LNCaP clone FGC (cell line): ENCODE results near the gene TNNT3.

Experiments used
- DNase-seq: peaks from one replicate; pipeline ENCODE4 v3.0.0-alpha.2; 2011; ENCODE audit warnings: low read depth
- H3K4me3 ChIP-seq: 2 replicates; pipeline ENCODE4 v1.5.1; 2011; ENCODE audit warnings: mild to moderate bottlenecking, low read depth, low read length, control low read depth
- TF ChIP-seq, protein P1 (sequence below): IDR thresholded peaks from 2 replicates; pipeline ENCODE4 v1.5.1; 2012; ENCODE audit warnings: mild to moderate bottlenecking; ENCODE audit not compliant: control insufficient read depth, insufficient read depth; ENCODE audit errors: extremely low read depth

TNNT3 gene

DNA sequence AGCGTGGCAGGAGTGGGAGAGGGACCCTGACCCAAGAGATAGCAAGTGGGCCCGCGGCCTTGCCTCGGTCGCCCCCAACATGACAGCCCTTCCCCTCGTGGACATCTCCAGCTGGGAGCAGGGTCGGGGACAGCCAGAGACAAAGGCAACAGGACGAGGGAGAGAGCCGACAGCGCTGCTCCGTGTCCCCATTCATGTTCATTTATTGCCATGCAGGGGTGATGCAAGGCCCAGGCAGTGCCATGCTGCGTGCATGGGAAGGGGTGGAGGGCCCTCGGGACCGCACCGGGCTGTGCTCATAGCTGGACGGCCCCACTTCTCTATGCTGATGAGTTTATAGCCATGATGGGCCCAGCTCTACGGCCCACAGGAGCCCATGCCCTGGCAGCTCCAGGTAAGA, 40.3 kb downstream of the TNNT3 start:
- no peak for DNase-seq
- TF ChIP-seq, protein P1, sequence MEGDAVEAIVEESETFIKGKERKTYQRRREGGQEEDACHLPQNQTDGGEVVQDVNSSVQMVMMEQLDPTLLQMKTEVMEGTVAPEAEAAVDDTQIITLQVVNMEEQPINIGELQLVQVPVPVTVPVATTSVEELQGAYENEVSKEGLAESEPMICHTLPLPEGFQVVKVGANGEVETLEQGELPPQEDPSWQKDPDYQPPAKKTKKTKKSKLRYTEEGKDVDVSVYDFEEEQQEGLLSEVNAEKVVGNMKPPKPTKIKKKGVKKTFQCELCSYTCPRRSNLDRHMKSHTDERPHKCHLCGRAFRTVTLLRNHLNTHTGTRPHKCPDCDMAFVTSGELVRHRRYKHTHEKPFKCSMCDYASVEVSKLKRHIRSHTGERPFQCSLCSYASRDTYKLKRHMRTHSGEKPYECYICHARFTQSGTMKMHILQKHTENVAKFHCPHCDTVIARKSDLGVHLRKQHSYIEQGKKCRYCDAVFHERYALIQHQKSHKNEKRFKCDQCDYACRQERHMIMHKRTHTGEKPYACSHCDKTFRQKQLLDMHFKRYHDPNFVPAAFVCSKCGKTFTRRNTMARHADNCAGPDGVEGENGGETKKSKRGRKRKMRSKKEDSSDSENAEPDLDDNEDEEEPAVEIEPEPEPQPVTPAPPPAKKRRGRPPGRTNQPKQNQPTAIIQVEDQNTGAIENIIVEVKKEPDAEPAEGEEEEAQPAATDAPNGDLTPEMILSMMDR = no peak
- no peak overlapping the region for H3K4me3 ChIP-seq

DNA sequence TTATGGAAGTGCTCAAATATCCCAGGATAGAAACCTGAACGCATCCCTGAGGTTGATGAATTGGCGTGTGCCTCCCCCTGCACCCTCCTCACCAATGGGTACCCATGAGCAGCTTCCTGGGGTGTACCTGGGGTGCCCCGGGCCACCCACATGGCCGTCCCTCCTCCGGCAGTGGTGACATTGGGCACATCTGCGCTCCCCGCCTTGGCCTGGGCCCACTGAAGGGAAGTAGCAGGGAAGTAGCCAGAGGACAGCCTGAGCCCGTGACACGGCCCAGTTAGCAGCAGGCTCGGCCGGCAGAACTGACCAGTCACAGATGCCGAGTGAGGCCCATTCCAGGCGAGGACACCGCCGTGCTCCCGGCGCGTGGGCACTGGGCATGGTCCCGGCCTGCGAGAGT, 44.4 kb downstream of the TNNT3 start:
- DNase-seq = no peak
- TF ChIP-seq, protein P1 = no peak
- H3K4me3 ChIP-seq = no peak overlapping the region

DNA sequence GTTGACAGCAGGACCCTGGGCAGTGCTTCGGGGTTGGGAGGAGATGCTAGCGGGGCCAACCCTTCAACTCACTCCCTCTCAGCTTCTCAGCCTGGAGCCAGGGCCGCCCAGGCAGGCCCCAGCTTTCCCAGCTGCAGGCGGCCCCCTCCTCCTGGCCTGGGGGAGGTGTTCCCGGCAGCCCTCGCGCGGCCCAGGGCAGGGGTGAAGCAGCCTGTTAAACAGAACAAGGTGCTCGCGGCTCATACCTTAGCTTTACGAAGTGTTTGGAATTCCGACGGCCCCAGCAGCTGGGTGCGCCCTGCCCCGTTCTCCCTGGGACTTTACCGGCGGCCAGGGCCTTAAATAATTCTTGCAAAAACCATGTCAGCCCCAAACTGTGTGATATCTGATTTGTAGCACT, 44.8 kb downstream of the TNNT3 start:
- no peak overlapping the region for H3K4me3 ChIP-seq
- TF ChIP-seq, protein P1 = no peak
- DNase-seq = no peak

DNA sequence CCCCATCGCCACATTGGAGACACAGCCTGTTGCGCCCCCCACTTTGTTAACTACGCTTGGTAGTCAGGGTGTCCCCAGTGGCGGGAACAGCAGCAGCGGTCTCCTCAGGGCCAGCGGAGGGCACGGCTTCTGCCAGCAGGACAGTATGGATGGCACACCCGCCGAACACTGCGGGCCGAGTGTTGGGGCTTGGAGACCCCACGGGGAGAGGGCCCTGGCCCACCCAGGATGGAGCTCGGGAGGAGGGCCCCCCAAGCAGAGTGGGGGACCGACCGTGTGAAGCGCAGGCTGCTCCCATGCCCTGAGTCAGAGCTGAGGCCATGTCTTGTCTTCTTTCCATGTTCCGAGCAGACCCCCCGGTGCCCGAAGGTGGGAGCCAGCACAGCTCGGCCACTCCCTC, 45.5 kb downstream of the TNNT3 start:
- TF ChIP-seq, protein P1 = no peak
- no peak for DNase-seq
- no peak overlapping the region for H3K4me3 ChIP-seq

GRCh38 chr11:1966531-1966930, 47.0 kb downstream of the TNNT3 start:
- DNase-seq = no peak
- TF ChIP-seq, protein P1 = no peak
- H3K4me3 ChIP-seq = no peak overlapping the region

- TF ChIP-seq, protein P1 = no peak
- no peak overlapping the region for H3K4me3 ChIP-seq
- no peak for DNase-seq
Measured at GRCh38 chr11:1967641-1968225, 48.2 kb downstream of the TNNT3 start.

DNA sequence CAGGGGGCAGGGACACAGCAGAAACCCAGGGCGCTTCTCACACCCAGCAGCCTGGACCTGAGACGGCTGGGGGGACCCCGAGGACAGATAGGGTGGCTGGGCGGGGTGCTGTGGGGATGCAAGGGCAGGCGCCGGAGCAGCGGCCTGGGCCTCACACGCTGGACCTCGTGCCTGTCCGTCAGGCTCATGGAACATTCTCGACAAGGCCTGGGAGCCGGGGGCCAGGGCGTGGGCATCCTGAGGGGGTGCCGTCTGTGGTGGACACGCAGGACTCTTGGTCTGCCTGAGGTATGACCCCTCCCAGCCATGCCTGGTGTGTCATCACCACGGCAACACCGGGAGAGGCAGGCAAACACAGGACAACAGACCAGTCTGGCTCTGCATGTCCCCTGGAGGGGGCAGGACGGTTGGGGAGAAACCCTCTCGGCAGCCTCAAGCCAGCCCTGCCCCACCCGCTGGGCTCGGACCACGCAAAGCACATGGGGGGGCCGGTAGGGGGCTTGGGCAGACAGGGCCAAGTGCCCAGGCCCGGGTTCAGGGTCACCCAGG, 49.0 kb downstream of the TNNT3 start:
- TF ChIP-seq, protein P1 = no peak
- no peak overlapping the region for H3K4me3 ChIP-seq
- no peak for DNase-seq
